GM12801 (cell line): ENCODE measurements around the gene GCGR.

Experiments used
- TF ChIP-seq, protein P1 (sequence below): IDR thresholded peaks from one replicate; pipeline ENCODE4 v1.5.1; 2011; ENCODE audit warnings: control low read depth; ENCODE audit not compliant: insufficient read length; ENCODE audit errors: extremely low read depth

Gene GCGR

DNA sequence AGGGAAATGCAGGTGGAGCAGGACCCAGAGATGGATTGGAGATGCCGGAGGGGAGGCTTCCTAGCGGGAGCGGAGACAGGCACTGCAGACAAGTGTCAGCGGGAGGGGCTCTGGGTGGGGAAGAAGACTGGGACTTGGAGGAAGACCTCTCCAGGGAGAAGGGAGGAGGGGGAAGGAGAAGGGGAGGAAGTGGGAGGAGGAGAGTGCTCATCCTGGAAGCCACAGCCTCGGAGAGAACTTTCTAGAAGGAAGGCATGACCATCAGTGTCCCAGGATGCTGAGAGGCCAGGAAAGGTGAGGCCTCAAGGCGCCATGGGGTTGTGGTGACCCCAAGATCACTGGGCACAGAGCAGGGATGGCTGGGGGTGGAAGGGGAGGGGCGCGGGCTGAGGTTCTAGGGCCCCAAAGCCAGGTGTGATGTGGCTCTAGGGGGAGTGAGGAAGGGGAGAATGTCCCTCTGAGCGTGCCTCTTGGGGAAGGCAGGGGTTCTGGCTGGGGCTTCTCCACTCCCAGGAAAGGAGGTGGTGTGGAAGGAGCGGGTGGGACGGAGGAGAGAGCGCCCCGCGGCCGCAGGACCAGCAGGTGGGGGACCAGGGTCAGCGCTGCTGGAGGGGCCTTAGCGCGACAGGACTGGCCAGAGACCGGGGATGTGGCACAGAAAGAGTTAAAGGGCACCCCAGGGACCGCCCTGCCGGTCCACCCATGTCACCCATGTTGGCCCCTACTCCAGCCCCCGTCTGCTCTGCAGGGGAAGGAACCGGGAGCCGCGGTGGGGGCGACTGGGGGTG lies 900 bp upstream of the GCGR start:
- TF ChIP-seq, protein P1, sequence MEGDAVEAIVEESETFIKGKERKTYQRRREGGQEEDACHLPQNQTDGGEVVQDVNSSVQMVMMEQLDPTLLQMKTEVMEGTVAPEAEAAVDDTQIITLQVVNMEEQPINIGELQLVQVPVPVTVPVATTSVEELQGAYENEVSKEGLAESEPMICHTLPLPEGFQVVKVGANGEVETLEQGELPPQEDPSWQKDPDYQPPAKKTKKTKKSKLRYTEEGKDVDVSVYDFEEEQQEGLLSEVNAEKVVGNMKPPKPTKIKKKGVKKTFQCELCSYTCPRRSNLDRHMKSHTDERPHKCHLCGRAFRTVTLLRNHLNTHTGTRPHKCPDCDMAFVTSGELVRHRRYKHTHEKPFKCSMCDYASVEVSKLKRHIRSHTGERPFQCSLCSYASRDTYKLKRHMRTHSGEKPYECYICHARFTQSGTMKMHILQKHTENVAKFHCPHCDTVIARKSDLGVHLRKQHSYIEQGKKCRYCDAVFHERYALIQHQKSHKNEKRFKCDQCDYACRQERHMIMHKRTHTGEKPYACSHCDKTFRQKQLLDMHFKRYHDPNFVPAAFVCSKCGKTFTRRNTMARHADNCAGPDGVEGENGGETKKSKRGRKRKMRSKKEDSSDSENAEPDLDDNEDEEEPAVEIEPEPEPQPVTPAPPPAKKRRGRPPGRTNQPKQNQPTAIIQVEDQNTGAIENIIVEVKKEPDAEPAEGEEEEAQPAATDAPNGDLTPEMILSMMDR, result no peak

DNA sequence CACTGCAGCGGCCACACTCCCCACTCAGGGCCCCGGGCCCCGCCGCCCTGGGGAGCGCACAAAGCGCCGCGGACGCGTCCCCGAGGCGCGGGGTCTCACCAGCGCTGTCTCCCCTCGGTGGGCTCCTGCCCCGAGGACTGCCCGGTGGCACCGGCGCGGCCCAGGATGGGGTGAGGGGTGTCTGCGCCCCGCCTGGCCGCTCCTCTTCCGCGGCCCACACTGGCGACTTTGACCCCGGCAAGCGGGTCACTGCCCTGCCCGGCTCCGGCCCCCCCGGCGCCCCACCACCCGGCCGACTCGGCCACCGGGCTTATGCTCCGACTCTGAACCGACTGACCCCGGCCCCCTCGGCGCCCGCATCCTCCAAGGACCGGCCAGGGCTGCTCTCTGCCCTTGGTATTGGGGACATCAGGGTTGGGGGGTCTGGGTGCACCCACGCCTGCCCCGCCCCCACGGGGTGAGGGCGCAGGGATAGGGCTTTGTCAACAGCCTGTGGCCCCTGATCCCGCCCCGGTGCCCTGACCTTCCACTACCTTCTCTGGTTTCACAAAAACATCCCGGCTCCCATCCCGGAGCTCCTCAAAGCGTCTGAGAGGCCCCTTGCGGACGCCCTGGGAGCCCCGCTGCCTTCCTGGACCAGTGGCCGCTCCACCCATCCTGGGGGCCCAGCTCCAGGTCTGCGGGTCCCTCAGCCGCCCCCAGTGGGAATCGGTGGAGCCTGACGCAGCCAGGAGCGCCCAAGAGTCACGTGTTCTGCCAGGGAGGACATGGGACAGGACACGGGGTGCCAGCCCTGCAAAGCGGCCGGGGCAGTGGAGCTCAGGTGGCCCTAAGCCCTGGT lies 829 bp downstream of the GCGR start:
- TF ChIP-seq, protein P1, result no peak

DNA sequence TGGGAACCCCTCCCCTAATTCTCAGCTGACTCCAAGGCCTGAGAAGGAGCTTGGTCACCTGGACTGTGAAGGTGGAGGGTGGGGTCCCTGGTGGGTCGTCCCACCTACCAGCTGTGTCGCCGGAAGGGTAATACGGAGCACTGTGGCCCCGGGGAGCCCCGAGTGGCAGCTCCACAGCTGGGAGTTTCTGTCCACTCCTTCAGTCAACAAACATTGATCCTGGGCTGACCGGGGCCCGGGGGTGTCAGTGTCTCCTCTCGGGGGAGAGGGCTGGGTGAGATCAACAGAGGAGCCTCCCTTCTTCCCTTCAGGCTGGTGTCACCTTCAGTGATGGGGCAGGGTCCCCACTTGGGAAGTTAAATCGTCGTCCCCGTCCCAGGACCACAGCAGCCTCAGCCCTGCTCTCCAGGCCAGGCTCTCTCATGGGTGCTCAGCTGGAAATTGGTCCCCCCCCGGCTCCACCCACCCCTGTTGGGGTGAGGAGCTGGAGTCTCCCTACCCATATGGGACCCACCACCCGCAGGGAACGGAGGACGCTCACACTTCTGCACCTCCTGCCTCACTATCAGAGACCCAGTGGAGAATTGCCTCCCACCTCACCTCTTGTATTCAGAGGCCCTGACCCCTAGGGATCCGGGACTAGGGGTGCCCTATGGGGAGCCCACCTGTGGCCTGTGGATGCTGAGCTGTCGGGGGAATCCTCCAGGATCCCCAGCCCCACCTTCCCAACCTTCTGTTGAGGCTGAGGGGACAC lies 1.9 kb downstream of the GCGR start:
- TF ChIP-seq, protein P1, result no peak

DNA sequence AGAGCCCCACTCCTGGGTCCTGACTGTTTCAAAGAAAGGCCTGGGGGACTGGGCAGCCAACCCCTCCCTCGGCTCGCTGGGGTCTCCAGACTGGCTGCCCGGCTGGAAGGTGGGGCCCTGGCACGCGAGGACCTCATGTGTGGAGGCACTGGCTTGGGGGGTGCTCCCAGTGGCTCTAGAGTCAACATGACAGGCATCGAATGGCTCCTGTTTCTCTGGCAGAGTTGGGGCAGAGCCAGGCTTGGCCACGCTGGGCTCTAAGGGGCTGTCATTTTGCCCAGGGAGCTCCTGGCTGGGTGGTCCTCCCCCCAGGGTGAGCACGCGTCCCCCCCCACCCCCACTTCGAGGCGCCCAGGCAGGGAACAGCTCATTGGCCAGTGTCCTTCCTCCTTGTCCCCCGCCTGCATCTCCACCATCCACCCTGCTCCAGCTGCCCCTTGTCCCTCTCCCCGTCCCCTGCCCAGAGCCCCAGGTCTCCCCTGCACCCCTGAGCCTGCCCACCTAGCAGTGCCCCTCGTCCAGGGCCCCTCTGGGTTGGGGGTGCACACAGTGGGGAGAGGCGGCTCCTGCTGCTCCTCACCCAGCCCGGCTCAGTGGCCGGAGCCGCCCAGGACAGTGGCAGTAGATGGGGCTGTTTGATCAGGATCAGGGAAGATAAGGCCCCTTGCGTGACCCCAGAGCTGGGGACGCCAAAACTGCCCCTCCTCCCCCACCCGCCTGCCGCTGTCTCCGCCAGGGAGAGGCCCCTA lies 2.7 kb downstream of the GCGR start:
- TF ChIP-seq, protein P1, result no peak

DNA sequence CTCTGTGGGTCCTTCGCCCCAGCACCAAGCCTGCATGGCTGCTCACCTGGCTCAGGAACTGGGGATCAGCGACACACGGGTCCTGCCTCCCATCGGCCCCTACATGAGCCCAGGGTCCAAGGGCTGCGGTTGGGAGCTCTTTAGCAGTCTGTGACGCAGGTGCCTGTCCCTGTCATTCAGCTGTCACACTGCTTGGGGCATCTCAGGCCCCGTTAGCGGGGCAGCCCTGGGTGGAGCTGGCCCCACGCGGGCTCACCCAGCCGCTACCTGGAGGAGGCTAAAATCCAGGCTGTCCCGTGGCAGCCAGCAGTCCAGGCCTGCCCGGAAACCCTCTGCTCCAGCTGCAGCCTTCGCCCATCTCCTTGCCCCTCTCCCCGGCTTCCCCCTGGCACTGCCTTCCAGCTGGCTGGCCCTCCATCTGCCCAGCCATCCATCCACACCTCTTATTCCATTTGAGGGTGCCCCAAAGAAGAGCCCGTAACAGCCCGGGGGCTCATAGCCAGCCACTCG lies 3.3 kb downstream of the GCGR start:
- TF ChIP-seq, protein P1, result no peak

DNA sequence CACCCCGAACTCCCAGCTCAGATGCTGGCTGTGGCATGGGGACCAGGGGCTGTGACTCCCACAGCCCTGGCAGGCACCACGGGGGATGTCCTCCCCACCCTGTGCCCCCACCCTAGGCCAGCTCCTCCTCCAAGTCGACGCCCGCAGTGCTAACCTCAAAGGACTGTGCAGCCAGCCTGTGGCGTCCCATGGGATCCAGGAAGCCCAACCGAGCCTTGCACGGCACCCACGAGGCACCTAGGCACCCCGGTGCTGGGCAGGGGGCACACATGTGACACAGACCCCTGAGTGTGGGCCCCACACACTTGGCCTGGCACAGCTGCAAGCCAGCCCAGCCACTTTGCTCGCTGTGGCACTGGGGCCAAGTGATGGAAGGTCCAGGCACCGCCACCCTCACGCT lies 3.9 kb downstream of the GCGR start:
- TF ChIP-seq, protein P1, result no peak
